ENCODE results near the gene GRIP2.

DNA sequence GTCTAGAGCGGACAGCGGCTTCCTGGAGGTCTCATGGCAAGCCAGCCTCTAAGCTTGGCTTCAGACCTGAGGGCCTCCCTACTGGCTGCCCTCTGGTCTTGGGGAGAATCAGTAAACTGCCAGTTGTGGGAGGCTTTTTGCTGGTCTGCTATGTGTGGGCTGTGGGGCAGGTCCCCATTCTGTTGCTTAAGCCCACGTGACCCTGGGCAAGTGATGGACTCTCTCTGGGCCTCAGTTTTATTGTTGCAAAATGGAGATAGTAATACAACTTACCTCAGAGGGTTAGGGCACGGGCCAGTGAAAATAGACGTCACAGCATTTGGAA lies 76.0 kb downstream of the GRIP2 start:
- TF ChIP-seq EZH2 (IDR thresholded peaks at IDR 0.05; ENCODE audit: low read length, missing control alignments), result no peak
- TF ChIP-seq, protein P1, sequence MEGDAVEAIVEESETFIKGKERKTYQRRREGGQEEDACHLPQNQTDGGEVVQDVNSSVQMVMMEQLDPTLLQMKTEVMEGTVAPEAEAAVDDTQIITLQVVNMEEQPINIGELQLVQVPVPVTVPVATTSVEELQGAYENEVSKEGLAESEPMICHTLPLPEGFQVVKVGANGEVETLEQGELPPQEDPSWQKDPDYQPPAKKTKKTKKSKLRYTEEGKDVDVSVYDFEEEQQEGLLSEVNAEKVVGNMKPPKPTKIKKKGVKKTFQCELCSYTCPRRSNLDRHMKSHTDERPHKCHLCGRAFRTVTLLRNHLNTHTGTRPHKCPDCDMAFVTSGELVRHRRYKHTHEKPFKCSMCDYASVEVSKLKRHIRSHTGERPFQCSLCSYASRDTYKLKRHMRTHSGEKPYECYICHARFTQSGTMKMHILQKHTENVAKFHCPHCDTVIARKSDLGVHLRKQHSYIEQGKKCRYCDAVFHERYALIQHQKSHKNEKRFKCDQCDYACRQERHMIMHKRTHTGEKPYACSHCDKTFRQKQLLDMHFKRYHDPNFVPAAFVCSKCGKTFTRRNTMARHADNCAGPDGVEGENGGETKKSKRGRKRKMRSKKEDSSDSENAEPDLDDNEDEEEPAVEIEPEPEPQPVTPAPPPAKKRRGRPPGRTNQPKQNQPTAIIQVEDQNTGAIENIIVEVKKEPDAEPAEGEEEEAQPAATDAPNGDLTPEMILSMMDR (conservative IDR thresholded peaks at IDR 0.05 in 1 of 2, IDR thresholded peaks at IDR 0.05 in 1 of 2; ENCODE audit: low read depth in 1 of 2, low read length in 2 of 2), result no peak
